Measurements from ENCODE around the gene NFKBIL1. TPM values are rescaled to one million over a fixed set of nuclear protein-coding genes. Genes with fewer than 3 reads are reported as not detected.

NFKBIL1 gene
- total RNA-seq, 1 donor from 2014 or later = 14.2 TPM

DNA sequence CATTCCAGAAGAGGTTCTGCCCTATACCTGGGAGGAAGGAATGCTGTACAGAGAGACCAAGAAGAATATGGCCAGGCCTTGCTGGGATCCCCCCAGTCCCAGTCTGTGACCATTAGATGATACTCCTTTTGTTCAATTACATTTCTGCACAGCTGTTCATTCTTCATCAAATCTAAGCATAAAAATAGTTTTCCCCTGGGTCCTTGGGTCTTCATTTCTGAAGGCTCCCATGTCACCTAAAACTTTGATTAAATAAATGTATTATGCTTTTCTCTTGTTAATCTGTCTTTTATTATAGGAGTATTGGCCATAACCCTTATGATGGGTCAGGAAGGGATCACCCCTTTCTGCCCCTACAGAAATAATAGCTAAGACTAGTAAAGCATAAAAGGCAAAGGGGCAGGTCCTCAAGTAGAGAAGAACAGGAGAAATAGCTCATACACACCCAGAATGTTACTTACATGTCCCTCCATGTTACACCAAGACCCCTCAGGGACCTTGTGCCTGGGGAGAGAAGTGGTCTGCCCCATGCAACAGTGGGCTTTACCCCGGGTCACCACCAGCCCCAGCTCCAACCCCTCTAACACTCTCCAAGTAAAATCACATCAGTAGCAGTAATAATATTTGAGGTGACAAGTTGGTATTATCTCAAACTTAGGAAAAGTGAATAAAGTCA lies 22.6 kb downstream of the NFKBIL1 start:
- Histone ChIP-seq H3K9me3 (no peaks in the 10 kb centered on the region), H3K4me3 (no peak overlapping the region), H3K4me1 (no peaks in the 10 kb centered on the region), H3K27ac (no peak overlapping the region), H3K36me3 (no peaks in the 10 kb centered on the region), H3K27me3 (no peaks in the 10 kb centered on the region)
- TF ChIP-seq CTCF (IDR thresholded peaks at IDR 0.05) = no peak
- no peak for TF ChIP-seq POLR2A (IDR thresholded peaks at IDR 0.05)
- no peak for TF ChIP-seq POLR2AphosphoS5 (IDR thresholded peaks at IDR 0.05; ENCODE audit: insufficient read depth in 1 of 2, low read depth in 1 of 2)
- no peak for DNase-seq (ENCODE audit: extremely low spot score in 2 of 2)
- intact Hi-C loops (cut with DNase I) = no loop called here

DNA sequence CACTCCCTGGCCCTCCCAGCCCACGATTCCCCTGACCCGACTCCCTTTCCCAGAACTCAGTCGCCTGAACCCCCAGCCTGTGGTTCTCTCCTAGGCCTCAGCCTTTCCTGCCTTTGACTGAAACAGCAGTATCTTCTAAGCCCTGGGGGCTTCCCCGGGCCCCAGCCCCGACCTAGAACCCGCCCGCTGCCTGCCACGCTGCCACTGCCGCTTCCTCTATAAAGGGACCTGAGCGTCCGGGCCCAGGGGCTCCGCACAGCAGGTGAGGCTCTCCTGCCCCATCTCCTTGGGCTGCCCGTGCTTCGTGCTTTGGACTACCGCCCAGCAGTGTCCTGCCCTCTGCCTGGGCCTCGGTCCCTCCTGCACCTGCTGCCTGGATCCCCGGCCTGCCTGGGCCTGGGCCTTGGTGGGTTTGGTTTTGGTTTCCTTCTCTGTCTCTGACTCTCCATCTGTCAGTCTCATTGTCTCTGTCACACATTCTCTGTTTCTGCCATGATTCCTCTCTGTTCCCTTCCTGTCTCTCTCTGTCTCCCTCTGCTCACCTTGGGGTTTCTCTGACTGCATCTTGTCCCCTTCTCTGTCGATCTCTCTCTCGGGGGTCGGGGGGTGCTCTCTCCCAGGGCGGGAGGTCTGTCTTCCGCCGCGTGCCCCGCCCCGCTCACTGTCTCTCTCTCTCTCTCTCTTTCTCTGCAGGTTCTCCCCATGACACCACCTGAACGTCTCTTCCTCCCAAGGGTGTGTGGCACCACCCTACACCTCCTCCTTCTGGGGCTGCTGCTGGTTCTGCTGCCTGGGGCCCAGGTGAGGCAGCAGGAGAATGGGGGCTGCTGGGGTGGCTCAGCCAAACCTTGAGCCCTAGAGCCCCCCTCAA lies 24.9 kb downstream of the NFKBIL1 start, which contains the start of gene LTA:
LTA (plus strand) TSS at position 249 of the 871 bp plus-strand sequence; CDS start at position 703, 454 bp downstream.
- Histone ChIP-seq H3K4me1 (no peaks in the 10 kb centered on the region), H3K27ac (no peak within 1 kb of the TSS), H3K4me3 (no peak within 1 kb of the TSS), H3K27me3 (no peaks in the 10 kb centered on the region), H3K9me3 (no peaks in the 10 kb centered on the region), H3K36me3 (no peaks in the 10 kb centered on the region)
- no peak for TF ChIP-seq CTCF (IDR thresholded peaks at IDR 0.05)
- no peak for TF ChIP-seq POLR2A (IDR thresholded peaks at IDR 0.05)
- no peak for TF ChIP-seq POLR2AphosphoS5 (IDR thresholded peaks at IDR 0.05; ENCODE audit: insufficient read depth in 1 of 2, low read depth in 1 of 2)
- intact Hi-C loops (cut with DNase I) = no loop called here
- no peak for DNase-seq (ENCODE audit: extremely low spot score in 2 of 2)

DNA sequence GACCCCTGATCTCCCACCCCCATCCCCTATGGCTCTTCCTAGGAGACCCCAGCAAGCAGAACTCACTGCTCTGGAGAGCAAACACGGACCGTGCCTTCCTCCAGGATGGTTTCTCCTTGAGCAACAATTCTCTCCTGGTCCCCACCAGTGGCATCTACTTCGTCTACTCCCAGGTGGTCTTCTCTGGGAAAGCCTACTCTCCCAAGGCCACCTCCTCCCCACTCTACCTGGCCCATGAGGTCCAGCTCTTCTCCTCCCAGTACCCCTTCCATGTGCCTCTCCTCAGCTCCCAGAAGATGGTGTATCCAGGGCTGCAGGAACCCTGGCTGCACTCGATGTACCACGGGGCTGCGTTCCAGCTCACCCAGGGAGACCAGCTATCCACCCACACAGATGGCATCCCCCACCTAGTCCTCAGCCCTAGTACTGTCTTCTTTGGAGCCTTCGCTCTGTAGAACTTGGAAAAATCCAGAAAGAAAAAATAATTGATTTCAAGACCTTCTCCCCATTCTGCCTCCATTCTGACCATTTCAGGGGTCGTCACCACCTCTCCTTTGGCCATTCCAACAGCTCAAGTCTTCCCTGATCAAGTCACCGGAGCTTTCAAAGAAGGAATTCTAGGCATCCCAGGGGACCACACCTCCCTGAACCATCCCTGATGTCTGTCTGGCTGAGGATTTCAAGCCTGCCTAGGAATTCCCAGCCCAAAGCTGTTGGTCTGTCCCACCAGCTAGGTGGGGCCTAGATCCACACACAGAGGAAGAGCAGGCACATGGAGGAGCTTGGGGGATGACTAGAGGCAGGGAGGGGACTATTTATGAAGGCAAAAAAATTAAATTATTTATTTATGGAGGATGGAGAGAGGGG lies 26.1 kb downstream of the NFKBIL1 start:
- Histone ChIP-seq H3K4me1 (no peaks in the 10 kb centered on the region), H3K36me3 (no peaks in the 10 kb centered on the region), H3K27me3 (no peaks in the 10 kb centered on the region), H3K27ac (no peak overlapping the region), H3K9me3 (no peaks in the 10 kb centered on the region), H3K4me3 (no peak overlapping the region)
- intact Hi-C loops (cut with DNase I) = no loop called here
- no peak for DNase-seq (ENCODE audit: extremely low spot score in 2 of 2)
- TF ChIP-seq POLR2AphosphoS5 (IDR thresholded peaks at IDR 0.05; ENCODE audit: insufficient read depth in 1 of 2, low read depth in 1 of 2) (no peak), POLR2A (IDR thresholded peaks at IDR 0.05) (no peak), CTCF (IDR thresholded peaks at IDR 0.05) (no peak)

DNA sequence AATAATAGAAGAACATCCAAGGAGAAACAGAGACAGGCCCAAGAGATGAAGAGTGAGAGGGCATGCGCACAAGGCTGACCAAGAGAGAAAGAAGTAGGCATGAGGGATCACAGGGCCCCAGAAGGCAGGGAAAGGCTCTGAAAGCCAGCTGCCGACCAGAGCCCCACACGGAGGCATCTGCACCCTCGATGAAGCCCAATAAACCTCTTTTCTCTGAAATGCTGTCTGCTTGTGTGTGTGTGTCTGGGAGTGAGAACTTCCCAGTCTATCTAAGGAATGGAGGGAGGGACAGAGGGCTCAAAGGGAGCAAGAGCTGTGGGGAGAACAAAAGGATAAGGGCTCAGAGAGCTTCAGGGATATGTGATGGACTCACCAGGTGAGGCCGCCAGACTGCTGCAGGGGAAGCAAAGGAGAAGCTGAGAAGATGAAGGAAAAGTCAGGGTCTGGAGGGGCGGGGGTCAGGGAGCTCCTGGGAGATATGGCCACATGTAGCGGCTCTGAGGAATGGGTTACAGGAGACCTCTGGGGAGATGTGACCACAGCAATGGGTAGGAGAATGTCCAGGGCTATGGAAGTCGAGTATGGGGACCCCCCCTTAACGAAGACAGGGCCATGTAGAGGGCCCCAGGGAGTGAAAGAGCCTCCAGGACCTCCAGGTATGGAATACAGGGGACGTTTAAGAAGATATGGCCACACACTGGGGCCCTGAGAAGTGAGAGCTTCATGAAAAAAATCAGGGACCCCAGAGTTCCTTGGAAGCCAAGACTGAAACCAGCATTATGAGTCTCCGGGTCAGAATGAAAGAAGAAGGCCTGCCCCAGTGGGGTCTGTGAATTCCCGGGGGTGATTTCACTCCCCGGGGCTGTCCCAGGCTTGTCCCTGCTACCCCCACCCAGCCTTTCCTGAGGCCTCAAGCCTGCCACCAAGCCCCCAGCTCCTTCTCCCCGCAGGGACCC lies 27.0 kb downstream of the NFKBIL1 start:
- H3K27me3 ChIP-seq = no peaks in the 10 kb centered on the region
- H3K4me1 ChIP-seq = no peaks in the 10 kb centered on the region
- no peak overlapping the region for H3K27ac ChIP-seq
- no peaks in the 10 kb centered on the region for H3K36me3 ChIP-seq
- DNase-seq (ENCODE audit: extremely low spot score in 2 of 2) = no peak
- TF ChIP-seq POLR2AphosphoS5 (IDR thresholded peaks at IDR 0.05; ENCODE audit: insufficient read depth in 1 of 2, low read depth in 1 of 2) (no peak), POLR2A (IDR thresholded peaks at IDR 0.05) (no peak), CTCF (IDR thresholded peaks at IDR 0.05) (no peak)
- no peaks in the 10 kb centered on the region for H3K9me3 ChIP-seq
- no peak overlapping the region for H3K4me3 ChIP-seq
- intact Hi-C loops (cut with DNase I) = no loop called here
